Measurements from ENCODE around the gene ZNF684. TPM values are rescaled to one million over a fixed set of nuclear protein-coding genes. Genes with fewer than 3 reads are reported as not detected.
A peak's percentile ranks its signal among the peaks of the same experiment; 100 is the strongest.
"Not testable (repeated sequence)": the region's sequence is repeated elsewhere in the genome, so short reads cannot be mapped to it uniquely, and the experiment has no call there.

The ZNF684 gene
- total and polyA plus RNA-seq, 7 experiments from 2014 or later = 1.3 to 6.6 (median 3.6) TPM

DNA sequence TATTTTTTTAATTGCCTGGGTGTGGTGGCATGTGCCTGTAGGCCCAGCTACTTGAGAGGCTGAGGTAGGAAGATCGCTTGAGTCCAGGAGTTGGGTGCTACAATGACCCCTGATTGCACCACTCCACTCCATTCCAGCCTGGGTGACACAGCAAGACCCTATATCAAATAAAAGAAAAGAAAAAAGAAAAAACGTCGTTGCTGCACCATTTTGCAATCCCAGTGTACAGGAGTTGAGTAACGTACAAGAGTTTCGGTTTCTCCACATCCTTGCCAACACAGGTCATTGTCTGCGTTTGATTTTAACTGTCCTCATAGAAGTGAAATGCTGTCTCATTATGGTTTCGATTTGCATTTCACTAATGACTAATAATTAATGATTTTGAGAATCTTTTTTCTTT, 7.9 kb downstream of the ZNF684 start:
- intact Hi-C loops (cut with micrococcal nuclease) = no loop called here
- H3K27me3 ChIP-seq (ENCODE audit: control insufficient read depth in 2 of 2, insufficient read depth in 2 of 2, low read length in 2 of 2) = no peaks in the 10 kb centered on the region
- peaks cover 4 to 61% (median 53%) of the 10 kb centered on the region in 5 donors for H3K36me3 Mint-ChIP-seq
- H3K4me1 Mint-ChIP-seq = peaks cover 0 to 4% (median 0%) of the 10 kb centered on the region in 7 donors
- ChIA-PET POLR2A (no interaction called here), CTCF (interaction anchor here (0.6 kb wide), 1 partner anchor 400 kb away, joined by 3 read pairs; no protein-coding TSS in a partner anchor)
- no peak overlapping the region for H3K4me3 Mint-ChIP-seq
- no peaks in the 10 kb centered on the region for H3K4me1 ChIP-seq (ENCODE audit: control insufficient read depth in 2 of 2, insufficient read depth in 2 of 2, low read length in 2 of 2)
- DNase-seq (no peak), ATAC-seq (peak; percentile 26)
- H3K9me3 Mint-ChIP-seq = peaks cover 0 to 7% (median 2%) of the 10 kb centered on the region in 11 donors
- no peaks in the 10 kb centered on the region for H3K9me3 ChIP-seq (ENCODE audit: control insufficient read depth in 2 of 3, low read length in 3 of 3)
- H3K27me3 Mint-ChIP-seq = no peaks in the 10 kb centered on the region
- no peak overlapping the region for H3K4me3 ChIP-seq (ENCODE audit: low read length)
- no peak overlapping the region for H3K27ac ChIP-seq (ENCODE audit: low read depth, low read length)
- peaks cover 0 to 22% (median 0%) of the 10 kb centered on the region in 3 experiments for H3K36me3 ChIP-seq (ENCODE audit: control insufficient read depth in 2 of 3, insufficient read depth in 3 of 3, low read length in 3 of 3)
- H3K27ac Mint-ChIP-seq = no peak overlapping the region

DNA sequence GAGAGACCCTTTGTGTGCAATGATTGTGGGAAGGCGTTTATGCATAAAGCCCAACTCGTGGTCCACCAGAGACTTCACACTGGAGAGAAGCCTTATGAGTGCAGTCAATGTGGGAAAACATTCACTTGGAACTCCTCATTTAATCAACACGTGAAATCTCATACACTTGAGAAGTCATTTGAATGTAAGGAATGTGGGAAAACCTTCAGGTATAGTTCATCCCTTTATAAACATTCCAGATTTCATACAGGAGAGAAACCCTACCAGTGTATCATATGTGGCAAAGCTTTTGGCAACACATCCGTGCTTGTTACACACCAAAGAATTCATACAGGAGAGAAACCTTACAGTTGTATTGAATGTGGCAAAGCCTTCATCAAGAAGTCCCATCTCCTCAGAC, 15.5 kb downstream of the ZNF684 start:
- no peak overlapping the region for H3K4me3 Mint-ChIP-seq
- H3K27me3 Mint-ChIP-seq = no peaks in the 10 kb centered on the region
- ChIA-PET CTCF (no interaction called here), POLR2A (no interaction called here)
- peaks cover 0 to 13% (median 0%) of the 10 kb centered on the region in 3 experiments for H3K9me3 ChIP-seq (ENCODE audit: control insufficient read depth in 2 of 3, low read length in 3 of 3)
- no peaks in the 10 kb centered on the region for H3K27me3 ChIP-seq (ENCODE audit: control insufficient read depth in 2 of 2, insufficient read depth in 2 of 2, low read length in 2 of 2)
- no peaks in the 10 kb centered on the region for H3K4me1 ChIP-seq (ENCODE audit: control insufficient read depth in 2 of 2, insufficient read depth in 2 of 2, low read length in 2 of 2)
- DNase-seq = no peak
- no peak overlapping the region for H3K27ac Mint-ChIP-seq
- peaks cover 7 to 72% (median 33%) of the 10 kb centered on the region in 11 donors for H3K9me3 Mint-ChIP-seq
- no peak overlapping the region for H3K4me3 ChIP-seq (ENCODE audit: low read length)
- intact Hi-C loops (cut with micrococcal nuclease) = no loop called here
- peaks cover 32 to 54% (median 50%) of the 10 kb centered on the region in 5 donors for H3K36me3 Mint-ChIP-seq
- no peak overlapping the region for H3K27ac ChIP-seq (ENCODE audit: low read depth, low read length)
- ATAC-seq = no peak
- peaks cover 0 to 26% (median 8%) of the 10 kb centered on the region in 3 experiments for H3K36me3 ChIP-seq (ENCODE audit: control insufficient read depth in 2 of 3, insufficient read depth in 3 of 3, low read length in 3 of 3)
- no peaks in the 10 kb centered on the region for H3K4me1 Mint-ChIP-seq

DNA sequence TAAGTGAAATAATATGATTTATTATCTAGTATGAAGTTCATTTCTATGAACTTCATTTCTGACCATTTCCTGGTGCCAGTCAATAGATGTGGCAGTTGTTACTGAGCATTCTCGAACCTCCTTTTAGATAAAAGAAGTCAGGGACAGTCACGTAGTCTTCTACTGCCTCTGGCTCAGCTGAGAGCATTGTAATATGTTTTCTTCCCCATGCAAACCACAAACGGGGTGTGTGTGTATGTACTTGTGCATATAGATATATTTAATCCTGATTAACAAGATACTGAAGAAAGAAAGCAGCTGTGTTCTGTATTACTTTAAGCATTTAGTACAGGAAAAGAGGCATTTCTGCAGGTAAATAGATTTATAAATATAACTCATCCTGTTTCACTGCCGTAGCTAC, 21.6 kb downstream of the ZNF684 start:
- Histone ChIP-seq H3K9me3 (ENCODE audit: control insufficient read depth in 2 of 3, low read length in 3 of 3) (no peaks in the 10 kb centered on the region), H3K27me3 (ENCODE audit: control insufficient read depth in 2 of 2, insufficient read depth in 2 of 2, low read length in 2 of 2) (no peaks in the 10 kb centered on the region), H3K4me1 (ENCODE audit: control insufficient read depth in 2 of 2, insufficient read depth in 2 of 2, low read length in 2 of 2) (no peaks in the 10 kb centered on the region), H3K36me3 (ENCODE audit: control insufficient read depth in 2 of 3, insufficient read depth in 3 of 3, low read length in 3 of 3) (no peaks in the 10 kb centered on the region), H3K27ac (ENCODE audit: low read depth, low read length) (no peak overlapping the region), H3K4me3 (ENCODE audit: low read length) (no peak overlapping the region)
- peaks cover 0 to 3% (median 0%) of the 10 kb centered on the region in 5 donors for H3K27me3 Mint-ChIP-seq
- peaks cover 0 to 35% (median 13%) of the 10 kb centered on the region in 11 donors for H3K9me3 Mint-ChIP-seq
- ATAC-seq = no peak
- no peaks in the 10 kb centered on the region for H3K4me1 Mint-ChIP-seq
- H3K36me3 Mint-ChIP-seq = peaks cover 0 to 5% (median 3%) of the 10 kb centered on the region in 5 donors
- no peak for DNase-seq
- no peak overlapping the region for H3K4me3 Mint-ChIP-seq
- CTCF ChIA-PET = no interaction called here
- POLR2A ChIA-PET = interaction anchor here (0.8 kb wide), 1 partner anchor 22 kb away, joined by 3 read pairs; no protein-coding TSS in a partner anchor
- no peak overlapping the region for H3K27ac Mint-ChIP-seq
- intact Hi-C loops (cut with micrococcal nuclease) = no loop called here

DNA sequence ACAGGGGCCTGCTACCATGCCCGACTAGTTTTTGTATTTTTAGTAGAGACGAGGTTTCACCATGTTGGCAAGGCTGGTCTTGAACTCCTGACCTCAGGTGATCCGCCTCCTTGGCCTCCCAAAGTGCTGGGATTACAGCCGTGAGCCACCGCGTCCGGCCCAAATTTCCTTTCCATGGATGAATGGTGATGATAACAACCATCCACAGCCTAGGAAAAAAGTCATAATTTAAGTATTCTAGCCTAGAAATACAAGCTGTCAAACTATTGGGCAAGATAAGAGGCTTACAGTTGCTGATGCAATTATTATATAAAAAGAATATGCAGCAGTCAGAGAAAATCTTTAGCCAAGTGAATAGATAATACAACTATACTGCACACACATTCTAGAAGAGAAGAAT, 23.4 kb downstream of the ZNF684 start:
- peaks cover 0 to 19% (median 5%) of the 10 kb centered on the region in 11 donors for H3K9me3 Mint-ChIP-seq
- H3K27me3 Mint-ChIP-seq; CTCF ChIA-PET; H3K4me1 ChIP-seq (ENCODE audit: control insufficient read depth in 2 of 2, insufficient read depth in 2 of 2, low read length in 2 of 2); intact Hi-C loops (cut with micrococcal nuclease); H3K4me1 Mint-ChIP-seq; H3K27me3 ChIP-seq (ENCODE audit: control insufficient read depth in 2 of 2, insufficient read depth in 2 of 2, low read length in 2 of 2); ATAC-seq; DNase-seq; H3K9me3 ChIP-seq (ENCODE audit: control insufficient read depth in 2 of 3, low read length in 3 of 3); H3K4me3 Mint-ChIP-seq; H3K27ac ChIP-seq (ENCODE audit: low read depth, low read length); H3K36me3 Mint-ChIP-seq; H3K4me3 ChIP-seq (ENCODE audit: low read length); H3K27ac Mint-ChIP-seq; POLR2A ChIA-PET; H3K36me3 ChIP-seq (ENCODE audit: control insufficient read depth in 2 of 3, insufficient read depth in 3 of 3, low read length in 3 of 3): not testable (repeated sequence)

DNA sequence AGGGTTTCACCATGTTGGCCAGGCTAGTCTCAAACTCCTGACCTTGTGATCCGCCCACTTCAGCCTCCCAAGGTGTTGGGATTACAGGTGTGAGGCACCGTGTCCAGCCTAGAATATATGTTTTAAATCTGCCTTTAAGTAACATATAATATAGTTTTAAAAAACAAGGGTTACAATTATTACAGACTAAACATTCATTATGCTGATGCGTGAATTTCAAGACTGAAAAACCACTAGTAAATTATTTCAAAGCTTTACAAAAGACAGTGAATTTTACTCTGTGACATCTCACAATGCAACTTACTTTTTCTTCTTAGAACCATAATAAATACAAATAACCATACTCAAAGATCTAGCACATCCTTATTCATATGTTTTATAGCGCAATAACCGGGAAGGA, 24.7 kb downstream of the ZNF684 start:
- Histone ChIP-seq H3K9me3 (ENCODE audit: control insufficient read depth in 2 of 3, low read length in 3 of 3) (no peaks in the 10 kb centered on the region), H3K4me3 (ENCODE audit: low read length) (no peak overlapping the region), H3K4me1 (ENCODE audit: control insufficient read depth in 2 of 2, insufficient read depth in 2 of 2, low read length in 2 of 2) (no peaks in the 10 kb centered on the region), H3K36me3 (ENCODE audit: control insufficient read depth in 2 of 3, insufficient read depth in 3 of 3, low read length in 3 of 3) (no peaks in the 10 kb centered on the region), H3K27me3 (ENCODE audit: control insufficient read depth in 2 of 2, insufficient read depth in 2 of 2, low read length in 2 of 2) (no peaks in the 10 kb centered on the region), H3K27ac (ENCODE audit: low read depth, low read length) (no peak overlapping the region)
- no peak for ATAC-seq
- H3K36me3 Mint-ChIP-seq = peaks cover 0 to 2% (median 0%) of the 10 kb centered on the region in 5 donors
- H3K27me3 Mint-ChIP-seq = peaks cover 0 to 4% (median 0%) of the 10 kb centered on the region in 5 donors
- POLR2A ChIA-PET = no interaction called here
- intact Hi-C loops (cut with micrococcal nuclease) = no loop called here
- H3K4me3 Mint-ChIP-seq = no peak overlapping the region
- H3K4me1 Mint-ChIP-seq = peaks cover 0 to 1% (median 0%) of the 10 kb centered on the region in 7 donors
- peaks cover 0 to 8% (median 0%) of the 10 kb centered on the region in 11 donors for H3K9me3 Mint-ChIP-seq
- no peak overlapping the region for H3K27ac Mint-ChIP-seq
- no peak for DNase-seq
- CTCF ChIA-PET = no interaction called here

DNA sequence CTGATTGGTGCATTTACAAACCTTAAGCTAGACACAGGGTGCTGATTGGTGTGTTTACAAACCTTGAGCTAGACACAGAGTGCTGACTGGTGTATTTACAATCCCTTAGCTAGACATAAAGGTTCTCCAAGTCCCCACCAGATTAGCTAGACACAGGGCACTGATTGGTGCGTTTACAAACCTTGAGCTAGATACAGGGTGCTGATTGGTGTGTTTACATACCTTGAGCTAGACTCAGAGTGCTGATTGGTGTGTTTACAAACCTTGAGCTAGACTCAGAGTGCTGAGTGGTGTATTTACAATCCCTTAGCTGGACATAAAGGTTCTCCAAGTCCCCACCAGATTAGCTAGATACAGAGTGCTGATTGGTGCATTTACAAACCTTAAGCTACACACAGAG, 26.8 kb downstream of the ZNF684 start:
- H3K4me1 Mint-ChIP-seq; H3K36me3 ChIP-seq (ENCODE audit: control insufficient read depth in 2 of 3, insufficient read depth in 3 of 3, low read length in 3 of 3); H3K27ac Mint-ChIP-seq; POLR2A ChIA-PET; CTCF ChIA-PET; H3K9me3 ChIP-seq (ENCODE audit: control insufficient read depth in 2 of 3, low read length in 3 of 3); H3K27ac ChIP-seq (ENCODE audit: low read depth, low read length); H3K27me3 ChIP-seq (ENCODE audit: control insufficient read depth in 2 of 2, insufficient read depth in 2 of 2, low read length in 2 of 2); intact Hi-C loops (cut with micrococcal nuclease); H3K36me3 Mint-ChIP-seq; H3K4me3 Mint-ChIP-seq; DNase-seq; H3K27me3 Mint-ChIP-seq; H3K4me3 ChIP-seq (ENCODE audit: low read length); H3K4me1 ChIP-seq (ENCODE audit: control insufficient read depth in 2 of 2, insufficient read depth in 2 of 2, low read length in 2 of 2); ATAC-seq: not testable (repeated sequence)
- peaks cover 0 to 12% (median 0%) of the 10 kb centered on the region in 11 donors for H3K9me3 Mint-ChIP-seq

DNA sequence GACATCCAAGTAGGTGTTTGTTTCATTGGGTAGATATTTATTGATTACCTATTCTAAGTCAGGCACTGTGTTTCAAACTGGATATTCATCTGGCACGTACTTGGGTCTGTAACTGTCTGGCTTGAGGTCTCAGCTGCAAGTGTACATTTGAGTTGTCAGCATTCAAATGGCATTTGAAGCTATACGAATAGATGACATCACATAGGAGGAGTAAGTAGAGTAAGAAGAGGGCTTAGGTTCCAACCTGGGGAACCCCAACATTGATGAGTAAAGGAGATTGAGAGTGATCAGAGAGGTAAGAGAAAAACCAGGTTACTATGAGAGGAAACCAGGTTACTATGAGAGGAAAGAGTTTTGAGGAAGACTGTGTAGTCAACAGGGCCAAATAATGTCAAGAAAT, 30.7 kb downstream of the ZNF684 start:
- H3K27ac Mint-ChIP-seq = peak overlapping the region in 1 of 9 donors; percentile 9
- H3K36me3 Mint-ChIP-seq = peaks cover 0 to 6% (median 3%) of the 10 kb centered on the region in 5 donors
- H3K4me1 Mint-ChIP-seq = peaks cover 0 to 4% (median 0%) of the 10 kb centered on the region in 7 donors
- peaks cover 0 to 24% (median 2%) of the 10 kb centered on the region in 11 donors for H3K9me3 Mint-ChIP-seq
- intact Hi-C loops (cut with micrococcal nuclease) = no loop called here
- DNase-seq (no peak), ATAC-seq (no peak)
- H3K4me1 ChIP-seq (ENCODE audit: control insufficient read depth in 2 of 2, insufficient read depth in 2 of 2, low read length in 2 of 2) = no peaks in the 10 kb centered on the region
- no peaks in the 10 kb centered on the region for H3K9me3 ChIP-seq (ENCODE audit: control insufficient read depth in 2 of 3, low read length in 3 of 3)
- H3K27me3 Mint-ChIP-seq = peaks cover 0 to 22% (median 12%) of the 10 kb centered on the region in 5 donors
- no peak overlapping the region for H3K4me3 ChIP-seq (ENCODE audit: low read length)
- no peaks in the 10 kb centered on the region for H3K36me3 ChIP-seq (ENCODE audit: control insufficient read depth in 2 of 3, insufficient read depth in 3 of 3, low read length in 3 of 3)
- ChIA-PET CTCF (no interaction called here), POLR2A (no interaction called here)
- H3K27me3 ChIP-seq (ENCODE audit: control insufficient read depth in 2 of 2, insufficient read depth in 2 of 2, low read length in 2 of 2) = no peaks in the 10 kb centered on the region
- H3K27ac ChIP-seq (ENCODE audit: low read depth, low read length) = no peak overlapping the region
- no peak overlapping the region for H3K4me3 Mint-ChIP-seq

All from naive thymus-derived CD4-positive, alpha-beta T cell (primary cell).